SIG-M5 treated with dmso at 0.1 percent for 504 hours (cell line): Measurements from ENCODE around the gene ACTN1.

ENCODE experiments used
- DNase-seq: peaks from one replicate; lab custom pipeline; 2025; ENCODE audit not compliant: unreplicated experiment; lab: John Stamatoyannopoulos, UW

Gene ACTN1

GRCh38 chr14:68970038-68970612, 9.0 kb downstream of the ACTN1 start:
- DNase-seq: no peak

GRCh38 chr14:68969278-68970033, 9.6 kb downstream of the ACTN1 start:
- DNase-seq: no peak

GRCh38 chr14:68968721-68969120, 10.4 kb downstream of the ACTN1 start:
- DNase-seq: no peak

- no peak for DNase-seq
Observed at GRCh38 chr14:68968051-68968450, 11.1 kb downstream of the ACTN1 start.

GRCh38 chr14:68967459-68967940, 11.6 kb downstream of the ACTN1 start:
- no peak for DNase-seq

- no peak for DNase-seq
Observed at GRCh38 chr14:68966872-68967301, 12.2 kb downstream of the ACTN1 start.

GRCh38 chr14:68965261-68965761, 13.8 kb downstream of the ACTN1 start:
- no peak for DNase-seq

GRCh38 chr14:68964300-68965093, 14.6 kb downstream of the ACTN1 start:
- DNase-seq: no peak

GRCh38 chr14:68962681-68963080, 16.4 kb downstream of the ACTN1 start:
- no peak for DNase-seq

GRCh38 chr14:68961781-68962584, 17.1 kb downstream of the ACTN1 start:
- DNase-seq: no peak

- no peak for DNase-seq
Observed at GRCh38 chr14:68961361-68961760, 17.7 kb downstream of the ACTN1 start.

- DNase-seq: no peak
Observed at GRCh38 chr14:68960123-68960522, 19.0 kb downstream of the ACTN1 start.

- no peak for DNase-seq
Observed at GRCh38 chr14:68959035-68959434, 20.1 kb downstream of the ACTN1 start.

GRCh38 chr14:68958553-68958952, 20.5 kb downstream of the ACTN1 start:
- no peak for DNase-seq

- no peak for DNase-seq
Observed at GRCh38 chr14:68957775-68958174, 21.3 kb downstream of the ACTN1 start.

GRCh38 chr14:68956724-68957123, 22.4 kb downstream of the ACTN1 start:
- DNase-seq: no peak

- no peak for DNase-seq
Observed at GRCh38 chr14:68955851-68956179, 23.3 kb downstream of the ACTN1 start.

GRCh38 chr14:68955164-68955850, 23.8 kb downstream of the ACTN1 start:
- no peak for DNase-seq

GRCh38 chr14:68953196-68953555, 25.9 kb downstream of the ACTN1 start:
- no peak for DNase-seq

GRCh38 chr14:68952531-68953195, 26.4 kb downstream of the ACTN1 start:
- DNase-seq: no peak
